A549 (cell line): ENCODE results near the gene MGLL. TPM values are rescaled to one million over a fixed set of nuclear protein-coding genes. Genes with fewer than 3 reads are reported as not detected.

Experiments
- ELK1 ChIP-seq: fragments of 150-350 bp; IDR thresholded peaks from 2 replicates; pipeline ENCODE4 v1.6.1; 2014; ENCODE audit warnings: low read depth, mild to moderate bottlenecking, low read length
- FOSL2 ChIP-seq, 2 experiments: fragments of 450-650 bp in 1 of 2; fragments of >200 bp in 1 of 2; sonication (Bioruptor Twin) in 1 of 2; formaldehyde crosslinking; IDR thresholded peaks; 2 replicates each; pipeline versions ENCODE4 v1.5.0 to v1.6.1; 2016 to 2020; ENCODE audit warnings: mild to moderate bottlenecking in 1 of 2, moderate library complexity in 1 of 2
- RAD21 ChIP-seq, 2 experiments: fragments of >200 bp in 1 of 2; sonication (Bioruptor Twin) in 1 of 2; formaldehyde crosslinking in 1 of 2; IDR thresholded peaks in 1 of 2; conservative IDR thresholded peaks in 1 of 2; 2 replicates in 1 of 2; 3 replicates in 1 of 2; pipeline ENCODE4 v1.6.1; 2012 to 2018; ENCODE audit warnings: inconsistent platforms in 1 of 2
- RFX5 ChIP-seq: fragments of 450-650 bp; IDR thresholded peaks from 2 replicates; pipeline ENCODE4 v1.7.1; 2014; ENCODE audit warnings: antibody characterized with exemption, mild to moderate bottlenecking, moderate library complexity
- ZFP36 ChIP-seq: fragments of 450-650 bp; IDR thresholded peaks from 2 replicates; pipeline ENCODE4 v1.6.1; 2014; ENCODE audit warnings: borderline replicate concordance; ENCODE audit not compliant: partially characterized antibody
- polyA plus RNA-seq, 4 experiments: library from polyadenylated mRNA; depleted of rRNA in 3 of 4; stranded (reverse); fragments of >200 nt; fragmentation: RNase III in 1 of 4; extraction: RNeasy Plus Mini Kit Qiagen cat#74134 plus additional on column Dnase treatment in 1 of 4; gene quantifications; 2 replicates in 3 of 4; 3 replicates in 1 of 4; pipeline ENCODE4 v1.2.3, GENCODE V29; 2011 to 2017

The MGLL gene
- polyA plus RNA-seq, 2 of the 4 experiments (the other 2 are of a cell fraction) = 38.5 to 41.5 TPM

GRCh38 chr3:127639173-127640041 is 182.9 kb downstream of the MGLL start (continued):
- no peak for TF ChIP-seq ELK1
- no peak for TF ChIP-seq ZFP36
- TF ChIP-seq RAD21 (conservative IDR thresholded peaks at IDR 0.05 in 1 of 2, IDR thresholded peaks at IDR 0.05 in 1 of 2) = no peak
- TF ChIP-seq FOSL2 (IDR thresholded peaks at IDR 0.05) = no peak
- no peak for TF ChIP-seq FOSL2 (CRISPR knock-in tag; IDR thresholded peaks at IDR 0.05)
- TF ChIP-seq RFX5 = no peak

Other genes starting within 250 kb of the MGLL start
- 13.5 and 17.5 TPM in 2 replicates for gene TPRA1, start 231.8 kb downstream of the MGLL start, polyA plus RNA-seq (2011; rRNA removed)
- 15.3 to 21.0 TPM (median 19.5 TPM) in 3 replicates for gene TPRA1, start 231.8 kb downstream of the MGLL start, polyA plus RNA-seq (2017; fragmentation: RNase III; extraction: RNeasy Plus Mini Kit Qiagen cat#74134 plus additional on column Dnase treatment)
- 38.7 and 40.5 TPM in 2 replicates for gene MCM2, start 224.1 kb downstream of the MGLL start, polyA plus RNA-seq (2011; rRNA removed)
- 60.2 to 65.7 TPM (median 64.5 TPM) in 3 replicates for gene MCM2, start 224.1 kb downstream of the MGLL start, polyA plus RNA-seq (2017; fragmentation: RNase III; extraction: RNeasy Plus Mini Kit Qiagen cat#74134 plus additional on column Dnase treatment)
- gene PODXL2, start 193.3 kb downstream of the MGLL start, polyA plus RNA-seq (2011; rRNA removed) = 3.8 and 4.2 TPM in 2 replicates
- gene PODXL2, start 193.3 kb downstream of the MGLL start, polyA plus RNA-seq (2017; fragmentation: RNase III; extraction: RNeasy Plus Mini Kit Qiagen cat#74134 plus additional on column Dnase treatment) = 5.5 to 6.2 TPM (median 5.5 TPM) in 3 replicates
- gene ABTB1, start 149.6 kb downstream of the MGLL start, polyA plus RNA-seq (2011; rRNA removed) = 9.7 and 10.7 TPM in 2 replicates
- 8.1 to 13.2 TPM (median 11.7 TPM) in 3 replicates for gene ABTB1, start 149.6 kb downstream of the MGLL start, polyA plus RNA-seq (2017; fragmentation: RNase III; extraction: RNeasy Plus Mini Kit Qiagen cat#74134 plus additional on column Dnase treatment)
- not detected in 2 replicates for gene KBTBD12, start 92.7 kb upstream of the MGLL start, polyA plus RNA-seq (2011; rRNA removed)
- gene KBTBD12, start 92.7 kb upstream of the MGLL start, polyA plus RNA-seq (2017; fragmentation: RNase III; extraction: RNeasy Plus Mini Kit Qiagen cat#74134 plus additional on column Dnase treatment) = not detected in 3 replicates
- 172 and 180 TPM in 2 replicates for gene SEC61A1, start 229.9 kb upstream of the MGLL start, polyA plus RNA-seq (2011; rRNA removed)
- 93.5 to 96.4 TPM (median 96.2 TPM) in 3 replicates for gene SEC61A1, start 229.9 kb upstream of the MGLL start, polyA plus RNA-seq (2017; fragmentation: RNase III; extraction: RNeasy Plus Mini Kit Qiagen cat#74134 plus additional on column Dnase treatment)